ENCODE results near the gene SYTL3.
"Not testable (repeated sequence)": the region's sequence is repeated elsewhere in the genome, so short reads cannot be mapped to it uniquely, and the experiment has no call there.

The SYTL3 gene

GRCh38 chr6:158694913-158695312 lies 45.1 kb downstream of the SYTL3 start:
- Histone ChIP-seq H3K27me3 (replicated peaks; ENCODE audit: control insufficient read depth, insufficient read depth, low read length) (no peaks in the 10 kb centered on the region), H3K36me3 (ENCODE audit: control insufficient read depth, insufficient read depth, low read length) (no peaks in the 10 kb centered on the region), H3K4me3 (replicated peaks; ENCODE audit: low read depth, low read length) (no peak overlapping the region)
- TF ChIP-seq, protein P1, sequence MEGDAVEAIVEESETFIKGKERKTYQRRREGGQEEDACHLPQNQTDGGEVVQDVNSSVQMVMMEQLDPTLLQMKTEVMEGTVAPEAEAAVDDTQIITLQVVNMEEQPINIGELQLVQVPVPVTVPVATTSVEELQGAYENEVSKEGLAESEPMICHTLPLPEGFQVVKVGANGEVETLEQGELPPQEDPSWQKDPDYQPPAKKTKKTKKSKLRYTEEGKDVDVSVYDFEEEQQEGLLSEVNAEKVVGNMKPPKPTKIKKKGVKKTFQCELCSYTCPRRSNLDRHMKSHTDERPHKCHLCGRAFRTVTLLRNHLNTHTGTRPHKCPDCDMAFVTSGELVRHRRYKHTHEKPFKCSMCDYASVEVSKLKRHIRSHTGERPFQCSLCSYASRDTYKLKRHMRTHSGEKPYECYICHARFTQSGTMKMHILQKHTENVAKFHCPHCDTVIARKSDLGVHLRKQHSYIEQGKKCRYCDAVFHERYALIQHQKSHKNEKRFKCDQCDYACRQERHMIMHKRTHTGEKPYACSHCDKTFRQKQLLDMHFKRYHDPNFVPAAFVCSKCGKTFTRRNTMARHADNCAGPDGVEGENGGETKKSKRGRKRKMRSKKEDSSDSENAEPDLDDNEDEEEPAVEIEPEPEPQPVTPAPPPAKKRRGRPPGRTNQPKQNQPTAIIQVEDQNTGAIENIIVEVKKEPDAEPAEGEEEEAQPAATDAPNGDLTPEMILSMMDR (IDR thresholded peaks at IDR 0.05; ENCODE audit: insufficient read depth, low read length, poor library complexity, severe bottlenecking) = no peak
- no peak for DNase-seq (ENCODE audit: extremely low read depth, insufficient read length)

DNA sequence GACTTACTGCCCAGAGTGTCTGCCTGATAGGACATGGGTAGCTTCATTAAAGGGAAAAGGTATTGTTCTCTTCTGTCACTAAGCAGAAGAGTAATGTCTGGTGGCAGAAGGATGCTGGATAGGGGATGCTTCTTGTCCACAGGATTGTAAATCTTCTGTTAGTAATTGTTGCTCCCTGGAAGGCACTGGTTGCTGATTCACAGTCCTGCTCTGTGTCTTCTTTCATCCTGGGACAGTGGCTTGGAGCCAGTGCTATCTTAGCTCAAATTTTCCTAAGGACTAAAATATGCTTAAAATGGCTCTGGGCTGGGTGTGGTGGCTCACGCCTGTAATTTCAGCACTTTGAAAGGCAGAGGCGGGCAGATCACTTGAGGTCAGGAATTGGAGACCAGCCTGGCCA lies 48.0 kb downstream of the SYTL3 start:
- DNase-seq (ENCODE audit: extremely low read depth, insufficient read length) = no peak
- H3K4me3 ChIP-seq (replicated peaks; ENCODE audit: low read depth, low read length) = no peak overlapping the region
- H3K36me3 ChIP-seq (ENCODE audit: control insufficient read depth, insufficient read depth, low read length) = no peaks in the 10 kb centered on the region
- TF ChIP-seq, protein P1 (IDR thresholded peaks at IDR 0.05; ENCODE audit: insufficient read depth, low read length, poor library complexity, severe bottlenecking) = no peak
- no peaks in the 10 kb centered on the region for H3K27me3 ChIP-seq (replicated peaks; ENCODE audit: control insufficient read depth, insufficient read depth, low read length)

- DNase-seq (ENCODE audit: extremely low read depth, insufficient read length) = no peak
- Histone ChIP-seq H3K4me3 (replicated peaks; ENCODE audit: low read depth, low read length) (no peak overlapping the region), H3K27me3 (replicated peaks; ENCODE audit: control insufficient read depth, insufficient read depth, low read length) (no peaks in the 10 kb centered on the region), H3K36me3 (ENCODE audit: control insufficient read depth, insufficient read depth, low read length) (no peaks in the 10 kb centered on the region)
- TF ChIP-seq, protein P1 (IDR thresholded peaks at IDR 0.05; ENCODE audit: insufficient read depth, low read length, poor library complexity, severe bottlenecking) = no peak
These were observed 49.1 kb downstream of the SYTL3 start for GRCh38 chr6:158698931-158699330.

DNA sequence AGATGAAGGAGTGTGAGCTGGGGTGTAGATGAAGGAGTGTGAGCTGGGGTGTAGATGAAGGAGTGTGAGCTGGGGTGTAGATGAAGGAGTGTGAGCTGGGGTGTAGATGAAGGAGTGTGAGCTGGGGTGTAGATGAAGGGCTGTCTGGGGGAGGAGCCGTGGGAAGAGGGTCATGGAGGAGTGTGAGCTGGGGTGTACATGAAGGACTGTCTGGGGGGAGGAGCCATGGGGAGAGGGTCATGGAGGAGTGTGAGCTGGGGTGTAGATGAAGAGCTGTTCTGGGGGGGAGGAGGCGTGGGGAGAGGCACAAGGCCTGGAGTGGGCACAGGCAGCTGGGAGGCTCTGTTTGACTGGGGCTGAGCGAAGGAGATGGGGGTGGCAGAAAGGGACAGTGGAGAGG lies 51.4 kb downstream of the SYTL3 start:
- DNase-seq (ENCODE audit: extremely low read depth, insufficient read length); H3K4me3 ChIP-seq (replicated peaks; ENCODE audit: low read depth, low read length); H3K27me3 ChIP-seq (replicated peaks; ENCODE audit: control insufficient read depth, insufficient read depth, low read length); H3K36me3 ChIP-seq (ENCODE audit: control insufficient read depth, insufficient read depth, low read length): not testable (repeated sequence)

GRCh38 chr6:158703111-158703836 lies 53.4 kb downstream of the SYTL3 start:
- DNase-seq (ENCODE audit: extremely low read depth, insufficient read length) = no peak
- TF ChIP-seq, protein P1 (IDR thresholded peaks at IDR 0.05; ENCODE audit: insufficient read depth, low read length, poor library complexity, severe bottlenecking) = no peak
- Histone ChIP-seq H3K27me3 (replicated peaks; ENCODE audit: control insufficient read depth, insufficient read depth, low read length) (no peaks in the 10 kb centered on the region), H3K4me3 (replicated peaks; ENCODE audit: low read depth, low read length) (no peak overlapping the region), H3K36me3 (ENCODE audit: control insufficient read depth, insufficient read depth, low read length) (no peaks in the 10 kb centered on the region)

DNA sequence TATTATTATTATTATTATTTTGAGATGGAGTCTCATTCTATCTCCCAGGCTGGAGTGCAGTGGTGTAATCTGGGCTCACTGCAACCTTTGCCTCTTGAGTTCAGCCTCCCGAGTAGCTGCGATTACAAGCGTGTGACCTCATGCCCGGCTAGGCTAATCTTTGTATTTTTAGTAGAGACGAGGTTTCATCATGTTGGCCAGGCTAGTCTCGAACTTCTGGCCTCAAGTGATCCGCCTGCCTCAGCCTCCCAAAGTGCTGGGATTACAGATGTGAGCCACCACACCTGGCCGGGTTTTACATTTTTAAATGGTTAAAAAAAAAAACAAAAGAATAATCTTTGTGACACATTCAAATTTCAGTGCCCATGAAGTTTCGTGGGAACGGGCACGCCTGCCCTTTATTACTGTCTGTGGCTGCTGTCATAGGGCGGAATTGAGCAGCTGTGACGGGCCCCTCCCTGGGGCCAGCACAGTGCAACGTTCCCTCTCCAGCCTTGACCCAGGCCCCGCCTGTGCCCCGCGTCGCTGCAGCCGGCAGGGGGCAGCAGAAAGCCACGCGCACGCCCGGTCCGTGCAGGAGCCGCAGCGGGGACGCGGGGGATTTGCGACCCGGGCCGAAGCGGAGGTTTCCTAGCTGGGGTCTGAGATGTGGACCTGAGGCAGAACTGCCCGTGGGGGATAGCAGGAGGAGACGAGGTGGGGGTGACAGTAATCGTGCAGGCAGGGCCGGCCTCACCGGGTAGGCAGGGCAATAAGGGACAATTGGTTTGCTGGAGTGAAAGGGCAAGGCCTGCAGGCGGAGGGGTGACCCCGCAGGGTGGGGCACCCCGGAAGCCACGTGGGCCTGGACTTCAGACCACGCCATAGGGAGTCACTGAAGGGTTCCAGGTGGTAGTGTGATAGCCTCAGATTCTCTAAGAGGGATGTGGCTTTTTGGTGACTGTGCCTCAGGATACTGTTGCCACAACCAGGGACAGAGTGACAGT lies 54.3 kb downstream of the SYTL3 start:
- Histone ChIP-seq H3K36me3 (ENCODE audit: control insufficient read depth, insufficient read depth, low read length) (no peaks in the 10 kb centered on the region), H3K4me3 (replicated peaks; ENCODE audit: low read depth, low read length) (peak overlapping the region; percentile 54), H3K27me3 (replicated peaks; ENCODE audit: control insufficient read depth, insufficient read depth, low read length) (no peaks in the 10 kb centered on the region)
- TF ChIP-seq, protein P1 (IDR thresholded peaks at IDR 0.05; ENCODE audit: insufficient read depth, low read length, poor library complexity, severe bottlenecking) = peak; percentile 94
- peak; percentile 89 for DNase-seq (ENCODE audit: extremely low read depth, insufficient read length)

All from GM06990 (cell line).